Suprapubic skin (tissue), 4 donors: Measurements from ENCODE around the gene CNKSR1. TPM values are rescaled to one million over a fixed set of nuclear protein-coding genes. Genes with fewer than 3 reads are reported as not detected.
A peak's percentile ranks its signal among the peaks of the same experiment; 100 is the strongest.
"Not testable (repeated sequence)": the region's sequence is repeated elsewhere in the genome, so short reads cannot be mapped to it uniquely, and the experiment has no call there.

Experiments
- DNase-seq, 2 donors: peaks; one replicate each; pipeline ENCODE4 v3.0.0-alpha.2; 2019; ENCODE audit warnings: low spot score in 2 of 2
- H3K27ac ChIP-seq: fragments of 200-600 bp; sonication (generic); one replicate; pipeline ENCODE4 v1.5.1; 2019
- H3K27me3 ChIP-seq: fragments of 200-600 bp; sonication (generic); one replicate; pipeline ENCODE4 v1.5.1; 2019
- H3K36me3 ChIP-seq: fragments of 200-600 bp; sonication (generic); one replicate; pipeline ENCODE4 v1.5.1; 2019
- H3K4me1 ChIP-seq: fragments of 200-600 bp; sonication (generic); one replicate; pipeline ENCODE4 v1.5.1; 2019
- H3K4me3 ChIP-seq: fragments of 200-600 bp; sonication (generic); one replicate; pipeline ENCODE4 v1.5.1; 2019; ENCODE audit warnings: mild to moderate bottlenecking
- H3K9me3 ChIP-seq: fragments of 200-600 bp; sonication (generic); one replicate; pipeline ENCODE4 v1.5.1; 2019
- CTCF ChIP-seq, 2 donors: fragments of 200-600 bp in 1 of 2; fragments of 450-650 bp in 1 of 2; sonication (generic) in 1 of 2; IDR thresholded peaks; one replicate each; pipeline ENCODE4 v1.5.1; 2016 to 2019; ENCODE audit warnings: antibody characterized with exemption in 2 of 2, mild to moderate bottlenecking in 1 of 2, moderate library complexity in 1 of 2
- EP300 ChIP-seq: sonication (generic); formaldehyde crosslinking; IDR thresholded peaks from one replicate; pipeline ENCODE4 v1.6.1; 2017; ENCODE audit warnings: antibody characterized with exemption
- POLR2A ChIP-seq, 2 donors: fragments of 450-650 bp; IDR thresholded peaks; one replicate each; pipeline ENCODE4 v1.6.1; 2017; ENCODE audit warnings: antibody characterized with exemption in 2 of 2, mild to moderate bottlenecking in 2 of 2, moderate library complexity in 2 of 2
- POLR2AphosphoS5 ChIP-seq, 3 donors: sonication (generic); formaldehyde crosslinking; IDR thresholded peaks; one replicate each; pipeline ENCODE4 v1.6.1; 2017; ENCODE audit warnings: antibody characterized with exemption in 3 of 3
- WGBS: methylation state at CpG from one replicate; pipeline ENCODE4 v1.1.5; 2018; 5-methylcytosine and 5-hydroxymethylcytosine counted together
- total RNA-seq, 4 donors: library from RNA; depleted of rRNA; stranded (reverse); fragments of >200 nt; gene quantifications; one replicate each; pipeline ENCODE4 v1.1.0, GENCODE V29; 2016

CNKSR1 gene
- total RNA-seq, 4 donors from 2014 or later, result 45.6 to 91.2 (median 53.7) TPM

GRCh38 chr1:26218906-26219494, 41.7 kb downstream of the CNKSR1 start:
- H3K4me3 ChIP-seq, result no peak overlapping the region
- no peak overlapping the region for H3K27ac ChIP-seq
- H3K9me3 ChIP-seq, result no peaks in the 10 kb centered on the region
- H3K36me3 ChIP-seq, result no peaks in the 10 kb centered on the region
- no peak for DNase-seq
- WGBS, result 41% methylated on average over 10 of the region's 11 CpGs
- peaks cover 14% of the 10 kb centered on the region for H3K27me3 ChIP-seq
- TF ChIP-seq POLR2AphosphoS5 (IDR thresholded peaks at IDR 0.05) (no peak), CTCF (IDR thresholded peaks at IDR 0.05) (no peak), POLR2A (IDR thresholded peaks at IDR 0.05) (no peak), EP300 (no peak)
- H3K4me1 ChIP-seq, result peaks cover 5% of the 10 kb centered on the region

- no peak overlapping the region for H3K4me3 ChIP-seq
- WGBS, result 69% methylated on average over 14 of the region's 27 CpGs
- H3K27me3 ChIP-seq, result peaks cover 19% of the 10 kb centered on the region
- DNase-seq, result peak in 1 of 2 donors; percentile 42
- no peaks in the 10 kb centered on the region for H3K36me3 ChIP-seq
- no peaks in the 10 kb centered on the region for H3K9me3 ChIP-seq
- H3K27ac ChIP-seq, result no peak overlapping the region
- no peak for TF ChIP-seq POLR2A (IDR thresholded peaks at IDR 0.05)
- TF ChIP-seq EP300, result no peak
- TF ChIP-seq POLR2AphosphoS5 (IDR thresholded peaks at IDR 0.05), result no peak
- TF ChIP-seq CTCF (IDR thresholded peaks at IDR 0.05), result no peak
- H3K4me1 ChIP-seq, result peaks cover 10% of the 10 kb centered on the region
These were observed 43.1 kb downstream of the CNKSR1 start for GRCh38 chr1:26220199-26220912.

GRCh38 chr1:26221094-26221493, 43.8 kb downstream of the CNKSR1 start:
- TF ChIP-seq POLR2AphosphoS5 (IDR thresholded peaks at IDR 0.05), result no peak
- no peak for TF ChIP-seq EP300
- TF ChIP-seq POLR2A (IDR thresholded peaks at IDR 0.05), result no peak
- no peak for TF ChIP-seq CTCF (IDR thresholded peaks at IDR 0.05)
- 100% methylated on average over 2 of the region's 2 CpGs for WGBS
- no peak overlapping the region for H3K4me3 ChIP-seq
- H3K9me3 ChIP-seq, result no peaks in the 10 kb centered on the region
- H3K4me1 ChIP-seq, result peaks cover 15% of the 10 kb centered on the region
- peaks cover 25% of the 10 kb centered on the region for H3K27me3 ChIP-seq
- H3K27ac ChIP-seq, result no peak overlapping the region
- peak; percentile 8 to 15 for DNase-seq
- no peaks in the 10 kb centered on the region for H3K36me3 ChIP-seq

- Histone ChIP-seq H3K36me3 (no peaks in the 10 kb centered on the region), H3K4me3 (peak overlapping the region; percentile 42), H3K9me3 (no peaks in the 10 kb centered on the region), H3K27me3 (peaks cover 20% of the 10 kb centered on the region), H3K27ac (no peak overlapping the region), H3K4me1 (peaks cover 10% of the 10 kb centered on the region)
- TF ChIP-seq POLR2A (IDR thresholded peaks at IDR 0.05) (no peak), CTCF (IDR thresholded peaks at IDR 0.05) (no peak), EP300 (no peak), POLR2AphosphoS5 (IDR thresholded peaks at IDR 0.05) (no peak)
- DNase-seq, result peak in 1 of 2 donors; percentile 19
- WGBS, result 92% methylated on average over 7 of the region's 7 CpGs
These were observed 47.3 kb downstream of the CNKSR1 start for GRCh38 chr1:26224606-26225005.

GRCh38 chr1:26225033-26225831, 47.9 kb downstream of the CNKSR1 start:
- peak in 1 of 2 donors; percentile 72 for DNase-seq
- Histone ChIP-seq H3K27me3 (peaks cover 13% of the 10 kb centered on the region), H3K4me1 (peaks cover 10% of the 10 kb centered on the region), H3K9me3 (no peaks in the 10 kb centered on the region), H3K27ac (no peak overlapping the region), H3K36me3 (no peaks in the 10 kb centered on the region), H3K4me3 (peak overlapping the region; percentile 42)
- TF ChIP-seq CTCF (IDR thresholded peaks at IDR 0.05), result no peak
- TF ChIP-seq POLR2A (IDR thresholded peaks at IDR 0.05), result no peak
- no peak for TF ChIP-seq EP300
- no peak for TF ChIP-seq POLR2AphosphoS5 (IDR thresholded peaks at IDR 0.05)
- 18% methylated on average over 40 of the region's 50 CpGs for WGBS

- H3K4me1 ChIP-seq, result peaks cover 14% of the 10 kb centered on the region
- DNase-seq, H3K9me3 ChIP-seq, H3K36me3 ChIP-seq, H3K27ac ChIP-seq, H3K4me3 ChIP-seq, H3K27me3 ChIP-seq: not testable (repeated sequence)
- WGBS, result 79% methylated on average over 2 of the region's 2 CpGs
These were observed 53.4 kb downstream of the CNKSR1 start for GRCh38 chr1:26230682-26231081.
